HepG2 (cell line): ENCODE data around the gene INPP1. TPM values are rescaled to one million over a fixed set of nuclear protein-coding genes. Genes with fewer than 3 reads are reported as not detected.

ENCODE experiments used
- ATAC-seq: fragments of 200-7000 bp; cut with Tn5 transposase; 3 replicates; pipeline ENCODE4 v1.9.1; 2020; ENCODE audit warnings: mild to moderate bottlenecking, moderate library complexity
- BruUV-seq: library from RNA; stranded (reverse); fragments of 400-500 nt; replicated peaks from 2 replicates; lab custom pipeline; 2021; lab: Mats Ljungman, UMichigan
- CTCF ChIA-PET: fragments of 300-600 bp; formaldehyde crosslinking; extraction: SDS; loops from one replicate; lab custom pipeline; 2021; ENCODE audit warnings: low total read pairs, inconsistent platforms, low intra/inter-chr PET ratio; lab: Yijun Ruan, JAX
- POLR2A ChIA-PET: fragments of 350-600 bp; sonication (Branson Sonifier 250); formaldehyde crosslinking; loops from one replicate; lab custom pipeline; 2020; ENCODE audit warnings: antibody characterized with exemption, inconsistent platforms; lab: Yijun Ruan, JAX
- DNase-seq: peaks from one replicate; pipeline ENCODE4 v3.0.0-alpha.2; 2015; ENCODE audit warnings: low spot score
- FAIRE-seq: peaks from 3 replicates; lab custom pipeline; 2011; peaks lifted over from hg19 to GRCh38; lab: Jason Lieb, UNC
- H2AFZ ChIP-seq: one replicate; pipeline ENCODE4 v1.6.1; 2011; ENCODE audit warnings: low read length, inconsistent platforms
- H3K27ac ChIP-seq: fragments of 300-600 bp; 3 replicates; pipeline ENCODE4 v1.8.0; 2011; ENCODE audit warnings: mixed run types, mild to moderate bottlenecking, mixed read lengths, low read length, inconsistent platforms; ENCODE audit not compliant: insufficient read depth; ENCODE audit errors: extremely low read length
- H3K27me3 ChIP-seq, 2 experiments: fragments of 200-600 bp in 1 of 2; 2 replicates in 1 of 2; 3 replicates in 1 of 2; pipeline versions ENCODE4 v1.6.0 to v1.8.0; 2011; ENCODE audit warnings: low read length in 2 of 2, mild to moderate bottlenecking in 2 of 2, moderate library complexity in 2 of 2, inconsistent platforms in 1 of 2; ENCODE audit not compliant: insufficient read depth in 2 of 2, control insufficient read depth in 1 of 2
- H3K36me3 ChIP-seq, 2 experiments: fragments of 200-600 bp in 1 of 2; replicated peaks in 1 of 2; 2 replicates in 1 of 2; 3 replicates in 1 of 2; pipeline versions ENCODE4 v1.5.1 to v1.8.0; 2011; ENCODE audit warnings: low read length in 2 of 2, inconsistent platforms in 1 of 2; ENCODE audit not compliant: insufficient read depth in 2 of 2, control insufficient read depth in 1 of 2
- H3K4me1 ChIP-seq: 2 replicates; pipeline ENCODE4 v1.5.1; 2012; ENCODE audit warnings: low read length, inconsistent platforms; ENCODE audit not compliant: insufficient read depth
- H3K4me2 ChIP-seq: 2 replicates; pipeline ENCODE4 v1.6.0; 2011; ENCODE audit warnings: low read depth, low read length, inconsistent platforms
- H3K4me3 ChIP-seq, 3 experiments: fragments of 200-600 bp in 1 of 3; sonication (generic), shearing (Covaris generic) in 1 of 3; replicated peaks in 1 of 3; 2 replicates each; pipeline ENCODE4 v1.5.1; 2011 to 2016; ENCODE audit warnings: low read length in 3 of 3, inconsistent platforms in 2 of 3, low read depth in 2 of 3, mild to moderate bottlenecking in 2 of 3, control low read depth in 1 of 3, mixed read lengths in 1 of 3; ENCODE audit not compliant: insufficient read depth in 1 of 3
- H3K79me2 ChIP-seq: one replicate; pipeline ENCODE4 v1.6.1; 2011; ENCODE audit warnings: low read length, inconsistent platforms; ENCODE audit not compliant: insufficient read depth
- H3K9ac ChIP-seq: 2 replicates; pipeline ENCODE4 v1.6.0; 2011; ENCODE audit warnings: mild to moderate bottlenecking, low read depth, low read length, inconsistent platforms; ENCODE audit not compliant: insufficient read depth
- H3K9me3 ChIP-seq: 2 replicates; pipeline ENCODE4 v1.5.1; 2012; ENCODE audit warnings: mild to moderate bottlenecking, low read length
- H4K20me1 ChIP-seq: 2 replicates; pipeline ENCODE4 v1.6.0; 2011; ENCODE audit warnings: inconsistent platforms, mild to moderate bottlenecking, low read length, moderate library complexity; ENCODE audit not compliant: insufficient read depth
- ATF2 ChIP-seq: sonication (generic); formaldehyde crosslinking; IDR thresholded peaks from 2 replicates; pipeline ENCODE4 v1.4.0; 2020; ENCODE audit warnings: missing genetic modification reagents
- CEBPG ChIP-seq: IDR thresholded peaks from 2 replicates; pipeline ENCODE4 v1.6.1; 2016
- DRAP1 ChIP-seq: IDR thresholded peaks from 2 replicates; pipeline ENCODE4 v1.6.1; 2016; ENCODE audit warnings: missing genetic modification reagents, missing compliant biosample characterization
- ELF4 ChIP-seq: sonication (generic); formaldehyde crosslinking; IDR thresholded peaks from 2 replicates; pipeline ENCODE4 v1.5.0; 2020; ENCODE audit warnings: missing genetic modification reagents, mild to moderate bottlenecking, moderate library complexity, borderline replicate concordance
- ESRRA ChIP-seq: sonication (generic); formaldehyde crosslinking; IDR thresholded peaks from 2 replicates; pipeline ENCODE4 v1.5.1; 2020; ENCODE audit warnings: mild to moderate bottlenecking, low read depth, missing genetic modification reagents
- HOXA9 ChIP-seq: sonication (generic); formaldehyde crosslinking; IDR thresholded peaks from 2 replicates; pipeline ENCODE4 v1.8.1; 2022; ENCODE audit warnings: missing genetic modification reagents, mild to moderate bottlenecking, moderate library complexity, borderline replicate concordance
- KDM3A ChIP-seq: IDR thresholded peaks from 2 replicates; pipeline ENCODE4 v1.6.1; 2018; ENCODE audit warnings: low read depth, missing compliant biosample characterization
- TFAP4 ChIP-seq: sonication (generic); IDR thresholded peaks from 2 replicates; pipeline ENCODE4 v1.6.1; 2016; ENCODE audit warnings: low read depth, borderline replicate concordance
- ZFP41 ChIP-seq: sonication (generic); formaldehyde crosslinking; IDR thresholded peaks from 2 replicates; pipeline ENCODE4 v1.4.0; 2020; ENCODE audit warnings: mild to moderate bottlenecking, missing genetic modification reagents, borderline replicate concordance
- ZNF160 ChIP-seq: sonication (generic); formaldehyde crosslinking; IDR thresholded peaks from 2 replicates; pipeline ENCODE4 v1.8.0; 2022; ENCODE audit warnings: mild to moderate bottlenecking, inconsistent platforms, missing genetic modification reagents
- ZNF230 ChIP-seq: sonication (generic); formaldehyde crosslinking; IDR thresholded peaks from 2 replicates; pipeline ENCODE4 v1.4.0; 2020; ENCODE audit warnings: mild to moderate bottlenecking, missing genetic modification reagents
- ZNF414 ChIP-seq: sonication (generic); formaldehyde crosslinking; IDR thresholded peaks from 2 replicates; pipeline ENCODE4 v1.5.0; 2020; ENCODE audit warnings: missing genetic modification reagents
- WGBS: methylation state at CpG from one replicate; pipeline ENCODE4 v1.1.6; 2017; ENCODE audit warnings: low lambda C conversion rate; 5-methylcytosine and 5-hydroxymethylcytosine counted together
- in situ Hi-C: cut with HindIII; loops from 2 replicates; pipeline ENCODE4 v1.10.0; 2017; ENCODE audit warnings: low pct_unique_long_range_greater_than_20kb; ENCODE audit not compliant: extremely low pct_ligation_motif_present
- intact Hi-C: fragments of 100-400 bp; cut with micrococcal nuclease; formaldehyde crosslinking; loops from one replicate; pipeline ENCODE4 v1.10.0; 2022; ENCODE audit not compliant: unreplicated experiment
- polyA plus RNA-seq, 8 experiments: library from polyadenylated mRNA; depleted of rRNA in 3 of 8; stranded (reverse) in 7 of 8; unstranded in 1 of 8; fragments of >200 nt; fragmentation: Illumina TruSeq in 4 of 8; extraction: Trizol in 4 of 8; gene quantifications; 2 replicates each; pipeline versions ENCODE4 v1.2.1 to v1.2.3, GENCODE V29; 2011 to 2016; ENCODE audit warnings: low read depth in 4 of 8, missing spikeins in 1 of 8, mixed read lengths in 1 of 8; ENCODE audit not compliant: insufficient read depth in 1 of 8
- total RNA-seq, 5 experiments: library from RNA; depleted of rRNA; stranded (reverse); fragments of >200 nt; fragmentation: Illumina TruSeq; extraction: Trizol; gene quantifications; 2 replicates each; pipeline ENCODE4 v1.2.3, GENCODE V29; 2016; ENCODE audit warnings: low read depth in 1 of 5

Gene INPP1
- total and polyA plus RNA-seq, 2 of the 13 experiments (the other 11 are each of a cell fraction or from before 2014, with no cell fraction given) = 10.0 to 13.3 TPM

GRCh38 chr2:190350371-190350770 is 7.0 kb downstream of the INPP1 start:
- Histone ChIP-seq H2AFZ (no peak overlapping the region), H3K4me3 (no peak overlapping the region), H3K27ac (no peak overlapping the region), H4K20me1 (no peaks in the 10 kb centered on the region), H3K9me3 (no peaks in the 10 kb centered on the region), H3K4me2 (no peak overlapping the region), H3K4me1 (peaks cover 64% of the 10 kb centered on the region), H3K79me2 (no peaks in the 10 kb centered on the region), H3K27me3 (no peaks in the 10 kb centered on the region), H3K9ac (no peak overlapping the region), H3K36me3 (no peaks in the 10 kb centered on the region; a peak in 1 of 5 replicates)
- DNase-seq (no peak), ATAC-seq (no peak), FAIRE-seq (no peak)
- in situ Hi-C loops = no loop called here
- ChIA-PET CTCF (no interaction called here), POLR2A (no interaction called here)
- intact Hi-C loops = no loop called here
- no TSS peak for BruUV-seq
- TF ChIP-seq ESRRA (CRISPR knock-in tag) = no peak
- peak; percentile 21; the same call in 1 of the 2 replicates for TF ChIP-seq CEBPG
- TF ChIP-seq ZFP41 = no peak
- peak; percentile 19; the same call in 1 of the 2 replicates for TF ChIP-seq ELF4

GRCh38 chr2:190351955-190352354 is 8.6 kb downstream of the INPP1 start:
- DNase-seq (no peak), ATAC-seq (no peak; the same call in 2 of the 3 replicates), FAIRE-seq (no peak)
- H2AFZ ChIP-seq = no peak overlapping the region
- H3K27ac ChIP-seq = peak overlapping the region; percentile 85
- BruUV-seq = no TSS peak
- H3K4me2 ChIP-seq = peak overlapping the region; percentile 74; the same call in 1 of the 2 replicates
- peaks cover 71% of the 10 kb centered on the region for H3K4me1 ChIP-seq
- no peaks in the 10 kb centered on the region; a peak in 1 of 5 replicates for H3K36me3 ChIP-seq
- intact Hi-C loops (loop anchor here (2.0 kb wide), 2 partner anchors 21 to 33 kb away; partner anchors contain the start of gene HIBCH), in situ Hi-C loops (no loop called here)
- no peaks in the 10 kb centered on the region for H3K9me3 ChIP-seq
- no peaks in the 10 kb centered on the region for H3K79me2 ChIP-seq
- no peak overlapping the region; a peak in 1 of 6 replicates for H3K4me3 ChIP-seq
- H4K20me1 ChIP-seq = no peaks in the 10 kb centered on the region
- CTCF ChIA-PET = no interaction called here
- 81% methylated on average over 3 of the region's 3 CpGs for WGBS
- POLR2A ChIA-PET = interaction anchor here (0.8 to 2.1 kb wide), 3 partner anchors 8 to 172 kb away, joined by 3 to 36 read pairs (median 5); partner anchors contain the start of gene INPP1
- H3K9ac ChIP-seq = 0 out of 2 replicates have a peak overlapping the region, but pooled peaks have one; percentile 33
- H3K27me3 ChIP-seq = no peaks in the 10 kb centered on the region
- TF ChIP-seq KDM3A (CRISPR knock-in tag) (no peak), DRAP1 (CRISPR knock-in tag) (no peak), ATF2 (CRISPR knock-in tag) (no peak), TFAP4 (no peak), ZNF160 (CRISPR knock-in tag) (no peak), ZNF230 (CRISPR knock-in tag) (no peak), ZNF414 (0 out of 2 replicates have a peak, but pooled peaks have one; percentile 8), HOXA9 (CRISPR knock-in tag) (no peak)
